K562 (cell line): ENCODE data around the gene AHNAK. TPM values are rescaled to one million over a fixed set of nuclear protein-coding genes. Genes with fewer than 3 reads are reported as not detected.

Experiments
- DPF2 ChIP-seq: fragments of 450-650 bp; IDR thresholded peaks from 2 replicates; pipeline ENCODE4 v1.6.1; 2016
- ERF ChIP-seq: fragments of 450-650 bp; formaldehyde crosslinking; IDR thresholded peaks from 2 replicates; pipeline ENCODE4 v1.4.0; 2020; ENCODE audit warnings: mild to moderate bottlenecking, mixed read lengths
- L3MBTL2 ChIP-seq: fragments of 450-650 bp; IDR thresholded peaks from 2 replicates; pipeline ENCODE4 v1.6.1; 2016; ENCODE audit warnings: mild to moderate bottlenecking, moderate library complexity
- MEIS2 ChIP-seq: fragments of 450-650 bp; IDR thresholded peaks from 2 replicates; pipeline ENCODE4 v1.6.1; 2014; ENCODE audit warnings: mild to moderate bottlenecking; ENCODE audit not compliant: partially characterized antibody
- MYC ChIP-seq, 2 experiments: fragments of 250-450 bp in 1 of 2; sonication (Bioruptor Pico) in 1 of 2; IDR thresholded peaks; 2 replicates each; pipeline versions ENCODE4 v1.5.1 to v1.6.1; 2012 to 2021; ENCODE audit warnings: low read depth in 2 of 2, borderline replicate concordance in 1 of 2, improper control_type of control experiment in 1 of 2, low read length in 1 of 2, mild to moderate bottlenecking in 1 of 2, moderate library complexity in 1 of 2
- SMARCE1 ChIP-seq: fragments of 450-650 bp; IDR thresholded peaks from 2 replicates; pipeline ENCODE4 v1.7.1; 2016; ENCODE audit warnings: mild to moderate bottlenecking
- polyA plus RNA-seq, 8 experiments: library from polyadenylated mRNA; depleted of rRNA in 4 of 8; stranded (reverse) in 5 of 8; unstranded in 3 of 8; fragments of >200 nt; fragmentation: Nextera tagmentation in 2 of 8; fragmentation: Illumina TruSeq in 1 of 8; extraction: Ambion mirVana in 2 of 8; extraction: Trizol in 1 of 8; gene quantifications; 2 replicates each; pipeline versions ENCODE4 v1.2.1 to v1.2.3, GENCODE V29; 2011 to 2014; ENCODE audit warnings: inconsistent platforms in 1 of 8, missing spikeins in 1 of 8
- total RNA-seq, 7 experiments: library from RNA; depleted of rRNA in 6 of 7; stranded (reverse); fragments of >200 nt in 6 of 7; fragmentation: Illumina TruSeq in 2 of 7; extraction: Trizol in 2 of 7; gene quantifications; 2 replicates each; pipeline versions ENCODE4 v1.2.1 to v1.2.3, GENCODE V29; 2011 to 2021; ENCODE audit warnings: low replicate concordance in 1 of 7
- TF ChIP-seq, protein P1 (sequence below): fragments of 450-650 bp; IDR thresholded peaks from 2 replicates; pipeline ENCODE4 v1.6.1; 2016; ENCODE audit warnings: mild to moderate bottlenecking, moderate library complexity
- TF ChIP-seq, protein P2 (sequence below), 2 experiments: IDR thresholded peaks; 2 replicates each; pipeline ENCODE4 v1.6.1; 2011; ENCODE audit warnings: borderline replicate concordance in 1 of 2, control low read depth in 1 of 2, low read depth in 1 of 2, low read length in 1 of 2, mild to moderate bottlenecking in 1 of 2, mixed read lengths in 1 of 2, moderate library complexity in 1 of 2; ENCODE audit not compliant: insufficient read depth in 1 of 2, insufficient read length in 1 of 2, poor library complexity in 1 of 2, severe bottlenecking in 1 of 2; ENCODE audit errors: extremely low read depth in 1 of 2
- TF ChIP-seq, protein P3 (sequence below): fragments of 450-650 bp; IDR thresholded peaks from 2 replicates; pipeline ENCODE4 v1.6.1; 2017; ENCODE audit warnings: antibody characterized with exemption, mild to moderate bottlenecking

AHNAK gene
- total and polyA plus RNA-seq, 9 of the 15 experiments (the other 6 are each of a cell fraction or from before 2014, with no cell fraction given): 1.5 to 89.7 (median 45.0) TPM

DNA sequence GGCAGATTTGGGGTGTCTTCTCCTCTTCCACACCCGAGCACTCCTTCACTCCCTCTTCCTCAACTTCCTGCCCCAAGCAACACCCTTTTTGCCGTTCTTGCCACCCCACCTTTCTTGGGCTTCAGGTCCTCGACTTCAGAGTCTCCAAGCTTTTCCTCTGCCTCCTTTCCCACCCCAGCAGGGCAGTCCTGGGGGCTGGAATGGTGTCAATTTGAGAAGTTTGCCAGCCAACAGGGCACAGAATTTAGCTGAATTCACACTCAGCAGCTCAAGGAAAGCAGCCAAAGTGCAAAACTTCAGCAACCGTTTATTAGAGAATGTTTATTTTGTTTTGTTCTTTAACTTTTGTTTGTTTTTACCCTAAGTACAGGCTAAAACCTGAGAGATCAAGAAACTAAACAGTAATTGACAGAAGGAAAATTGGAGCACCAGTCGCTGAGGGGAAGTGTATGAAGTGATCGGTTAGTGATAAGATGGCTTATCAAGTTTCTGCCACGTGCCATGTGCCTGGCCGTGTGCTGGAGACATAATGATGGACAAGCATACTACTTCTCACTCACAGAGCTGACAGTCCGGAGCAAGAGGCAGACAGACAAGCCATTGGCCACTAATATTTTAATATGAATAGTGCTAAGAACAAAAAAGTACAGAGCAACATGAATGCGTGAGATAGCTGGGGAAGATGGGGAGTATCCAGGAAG is 44.4 kb downstream of the AHNAK start (continued):
- TF ChIP-seq, protein P1, sequence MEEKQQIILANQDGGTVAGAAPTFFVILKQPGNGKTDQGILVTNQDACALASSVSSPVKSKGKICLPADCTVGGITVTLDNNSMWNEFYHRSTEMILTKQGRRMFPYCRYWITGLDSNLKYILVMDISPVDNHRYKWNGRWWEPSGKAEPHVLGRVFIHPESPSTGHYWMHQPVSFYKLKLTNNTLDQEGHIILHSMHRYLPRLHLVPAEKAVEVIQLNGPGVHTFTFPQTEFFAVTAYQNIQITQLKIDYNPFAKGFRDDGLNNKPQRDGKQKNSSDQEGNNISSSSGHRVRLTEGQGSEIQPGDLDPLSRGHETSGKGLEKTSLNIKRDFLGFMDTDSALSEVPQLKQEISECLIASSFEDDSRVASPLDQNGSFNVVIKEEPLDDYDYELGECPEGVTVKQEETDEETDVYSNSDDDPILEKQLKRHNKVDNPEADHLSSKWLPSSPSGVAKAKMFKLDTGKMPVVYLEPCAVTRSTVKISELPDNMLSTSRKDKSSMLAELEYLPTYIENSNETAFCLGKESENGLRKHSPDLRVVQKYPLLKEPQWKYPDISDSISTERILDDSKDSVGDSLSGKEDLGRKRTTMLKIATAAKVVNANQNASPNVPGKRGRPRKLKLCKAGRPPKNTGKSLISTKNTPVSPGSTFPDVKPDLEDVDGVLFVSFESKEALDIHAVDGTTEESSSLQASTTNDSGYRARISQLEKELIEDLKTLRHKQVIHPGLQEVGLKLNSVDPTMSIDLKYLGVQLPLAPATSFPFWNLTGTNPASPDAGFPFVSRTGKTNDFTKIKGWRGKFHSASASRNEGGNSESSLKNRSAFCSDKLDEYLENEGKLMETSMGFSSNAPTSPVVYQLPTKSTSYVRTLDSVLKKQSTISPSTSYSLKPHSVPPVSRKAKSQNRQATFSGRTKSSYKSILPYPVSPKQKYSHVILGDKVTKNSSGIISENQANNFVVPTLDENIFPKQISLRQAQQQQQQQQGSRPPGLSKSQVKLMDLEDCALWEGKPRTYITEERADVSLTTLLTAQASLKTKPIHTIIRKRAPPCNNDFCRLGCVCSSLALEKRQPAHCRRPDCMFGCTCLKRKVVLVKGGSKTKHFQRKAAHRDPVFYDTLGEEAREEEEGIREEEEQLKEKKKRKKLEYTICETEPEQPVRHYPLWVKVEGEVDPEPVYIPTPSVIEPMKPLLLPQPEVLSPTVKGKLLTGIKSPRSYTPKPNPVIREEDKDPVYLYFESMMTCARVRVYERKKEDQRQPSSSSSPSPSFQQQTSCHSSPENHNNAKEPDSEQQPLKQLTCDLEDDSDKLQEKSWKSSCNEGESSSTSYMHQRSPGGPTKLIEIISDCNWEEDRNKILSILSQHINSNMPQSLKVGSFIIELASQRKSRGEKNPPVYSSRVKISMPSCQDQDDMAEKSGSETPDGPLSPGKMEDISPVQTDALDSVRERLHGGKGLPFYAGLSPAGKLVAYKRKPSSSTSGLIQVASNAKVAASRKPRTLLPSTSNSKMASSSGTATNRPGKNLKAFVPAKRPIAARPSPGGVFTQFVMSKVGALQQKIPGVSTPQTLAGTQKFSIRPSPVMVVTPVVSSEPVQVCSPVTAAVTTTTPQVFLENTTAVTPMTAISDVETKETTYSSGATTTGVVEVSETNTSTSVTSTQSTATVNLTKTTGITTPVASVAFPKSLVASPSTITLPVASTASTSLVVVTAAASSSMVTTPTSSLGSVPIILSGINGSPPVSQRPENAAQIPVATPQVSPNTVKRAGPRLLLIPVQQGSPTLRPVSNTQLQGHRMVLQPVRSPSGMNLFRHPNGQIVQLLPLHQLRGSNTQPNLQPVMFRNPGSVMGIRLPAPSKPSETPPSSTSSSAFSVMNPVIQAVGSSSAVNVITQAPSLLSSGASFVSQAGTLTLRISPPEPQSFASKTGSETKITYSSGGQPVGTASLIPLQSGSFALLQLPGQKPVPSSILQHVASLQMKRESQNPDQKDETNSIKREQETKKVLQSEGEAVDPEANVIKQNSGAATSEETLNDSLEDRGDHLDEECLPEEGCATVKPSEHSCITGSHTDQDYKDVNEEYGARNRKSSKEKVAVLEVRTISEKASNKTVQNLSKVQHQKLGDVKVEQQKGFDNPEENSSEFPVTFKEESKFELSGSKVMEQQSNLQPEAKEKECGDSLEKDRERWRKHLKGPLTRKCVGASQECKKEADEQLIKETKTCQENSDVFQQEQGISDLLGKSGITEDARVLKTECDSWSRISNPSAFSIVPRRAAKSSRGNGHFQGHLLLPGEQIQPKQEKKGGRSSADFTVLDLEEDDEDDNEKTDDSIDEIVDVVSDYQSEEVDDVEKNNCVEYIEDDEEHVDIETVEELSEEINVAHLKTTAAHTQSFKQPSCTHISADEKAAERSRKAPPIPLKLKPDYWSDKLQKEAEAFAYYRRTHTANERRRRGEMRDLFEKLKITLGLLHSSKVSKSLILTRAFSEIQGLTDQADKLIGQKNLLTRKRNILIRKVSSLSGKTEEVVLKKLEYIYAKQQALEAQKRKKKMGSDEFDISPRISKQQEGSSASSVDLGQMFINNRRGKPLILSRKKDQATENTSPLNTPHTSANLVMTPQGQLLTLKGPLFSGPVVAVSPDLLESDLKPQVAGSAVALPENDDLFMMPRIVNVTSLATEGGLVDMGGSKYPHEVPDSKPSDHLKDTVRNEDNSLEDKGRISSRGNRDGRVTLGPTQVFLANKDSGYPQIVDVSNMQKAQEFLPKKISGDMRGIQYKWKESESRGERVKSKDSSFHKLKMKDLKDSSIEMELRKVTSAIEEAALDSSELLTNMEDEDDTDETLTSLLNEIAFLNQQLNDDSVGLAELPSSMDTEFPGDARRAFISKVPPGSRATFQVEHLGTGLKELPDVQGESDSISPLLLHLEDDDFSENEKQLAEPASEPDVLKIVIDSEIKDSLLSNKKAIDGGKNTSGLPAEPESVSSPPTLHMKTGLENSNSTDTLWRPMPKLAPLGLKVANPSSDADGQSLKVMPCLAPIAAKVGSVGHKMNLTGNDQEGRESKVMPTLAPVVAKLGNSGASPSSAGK: peak; percentile 76
- TF ChIP-seq ERF (CRISPR knock-in tag) (no peak), L3MBTL2 (peak; percentile 51), MEIS2 (peak; percentile 52), DPF2 (peak; percentile 31; the same call in 1 of the 2 replicates), SMARCE1 (peak; percentile 37; the same call in 1 of the 2 replicates), MYC (IDR thresholded peaks at IDR 0.05; ENCODE audit: low read depth, low read length) (peak; percentile 39; the same call in 1 of the 2 replicates), MYC (CRISPR knock-in tag; IDR thresholded peaks at IDR 0.05; ENCODE audit: borderline replicate concordance, low read depth) (no peak)
- TF ChIP-seq, protein P2, sequence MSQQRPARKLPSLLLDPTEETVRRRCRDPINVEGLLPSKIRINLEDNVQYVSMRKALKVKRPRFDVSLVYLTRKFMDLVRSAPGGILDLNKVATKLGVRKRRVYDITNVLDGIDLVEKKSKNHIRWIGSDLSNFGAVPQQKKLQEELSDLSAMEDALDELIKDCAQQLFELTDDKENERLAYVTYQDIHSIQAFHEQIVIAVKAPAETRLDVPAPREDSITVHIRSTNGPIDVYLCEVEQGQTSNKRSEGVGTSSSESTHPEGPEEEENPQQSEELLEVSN (IDR thresholded peaks at IDR 0.05; ENCODE audit: borderline replicate concordance in 1 of 2, extremely low read depth in 1 of 2, insufficient read depth in 1 of 2, insufficient read length in 1 of 2, low read depth in 1 of 2, low read length in 1 of 2, poor library complexity in 1 of 2, severe bottlenecking in 1 of 2): peak in 1 of 2 experiments; percentile 7
- TF ChIP-seq, protein P3, sequence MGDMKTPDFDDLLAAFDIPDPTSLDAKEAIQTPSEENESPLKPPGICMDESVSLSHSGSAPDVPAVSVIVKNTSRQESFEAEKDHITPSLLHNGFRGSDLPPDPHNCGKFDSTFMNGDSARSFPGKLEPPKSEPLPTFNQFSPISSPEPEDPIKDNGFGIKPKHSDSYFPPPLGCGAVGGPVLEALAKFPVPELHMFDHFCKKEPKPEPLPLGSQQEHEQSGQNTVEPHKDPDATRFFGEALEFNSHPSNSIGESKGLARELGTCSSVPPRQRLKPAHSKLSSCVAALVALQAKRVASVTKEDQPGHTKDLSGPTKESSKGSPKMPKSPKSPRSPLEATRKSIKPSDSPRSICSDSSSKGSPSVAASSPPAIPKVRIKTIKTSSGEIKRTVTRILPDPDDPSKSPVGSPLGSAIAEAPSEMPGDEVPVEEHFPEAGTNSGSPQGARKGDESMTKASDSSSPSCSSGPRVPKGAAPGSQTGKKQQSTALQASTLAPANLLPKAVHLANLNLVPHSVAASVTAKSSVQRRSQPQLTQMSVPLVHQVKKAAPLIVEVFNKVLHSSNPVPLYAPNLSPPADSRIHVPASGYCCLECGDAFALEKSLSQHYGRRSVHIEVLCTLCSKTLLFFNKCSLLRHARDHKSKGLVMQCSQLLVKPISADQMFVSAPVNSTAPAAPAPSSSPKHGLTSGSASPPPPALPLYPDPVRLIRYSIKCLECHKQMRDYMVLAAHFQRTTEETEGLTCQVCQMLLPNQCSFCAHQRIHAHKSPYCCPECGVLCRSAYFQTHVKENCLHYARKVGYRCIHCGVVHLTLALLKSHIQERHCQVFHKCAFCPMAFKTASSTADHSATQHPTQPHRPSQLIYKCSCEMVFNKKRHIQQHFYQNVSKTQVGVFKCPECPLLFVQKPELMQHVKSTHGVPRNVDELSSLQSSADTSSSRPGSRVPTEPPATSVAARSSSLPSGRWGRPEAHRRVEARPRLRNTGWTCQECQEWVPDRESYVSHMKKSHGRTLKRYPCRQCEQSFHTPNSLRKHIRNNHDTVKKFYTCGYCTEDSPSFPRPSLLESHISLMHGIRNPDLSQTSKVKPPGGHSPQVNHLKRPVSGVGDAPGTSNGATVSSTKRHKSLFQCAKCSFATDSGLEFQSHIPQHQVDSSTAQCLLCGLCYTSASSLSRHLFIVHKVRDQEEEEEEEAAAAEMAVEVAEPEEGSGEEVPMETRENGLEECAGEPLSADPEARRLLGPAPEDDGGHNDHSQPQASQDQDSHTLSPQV: peak; percentile 44
